ENCODE results near the gene MET. TPM values are rescaled to one million over a fixed set of nuclear protein-coding genes. Genes with fewer than 3 reads are reported as not detected.

Gene MET
- total and polyA plus RNA-seq, 10 of the 15 experiments (the other 5 are each of a cell fraction or from before 2014, with no cell fraction given) = 0.01 to 0.21 TPM; not detected in 8

DNA sequence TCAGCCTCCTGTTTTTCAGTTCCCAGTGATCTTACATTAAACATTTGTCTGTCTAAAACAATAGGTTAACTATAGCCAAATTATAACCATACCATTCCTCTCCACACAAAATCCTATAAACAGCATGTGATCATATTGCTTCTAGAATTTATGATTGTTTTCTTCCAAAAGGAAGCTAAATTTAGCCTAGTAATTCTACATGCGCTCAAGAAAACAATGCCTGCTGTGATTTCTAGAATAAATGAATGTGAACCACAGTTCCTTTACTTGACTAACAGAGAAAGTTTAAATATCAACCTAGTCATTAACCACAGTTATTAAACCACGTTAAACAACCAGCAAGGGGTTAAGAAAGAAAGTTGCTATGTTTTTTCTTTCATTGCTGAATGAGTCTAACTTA is 26.4 kb downstream of the MET start (continued):
- TF ChIP-seq, protein P1, sequence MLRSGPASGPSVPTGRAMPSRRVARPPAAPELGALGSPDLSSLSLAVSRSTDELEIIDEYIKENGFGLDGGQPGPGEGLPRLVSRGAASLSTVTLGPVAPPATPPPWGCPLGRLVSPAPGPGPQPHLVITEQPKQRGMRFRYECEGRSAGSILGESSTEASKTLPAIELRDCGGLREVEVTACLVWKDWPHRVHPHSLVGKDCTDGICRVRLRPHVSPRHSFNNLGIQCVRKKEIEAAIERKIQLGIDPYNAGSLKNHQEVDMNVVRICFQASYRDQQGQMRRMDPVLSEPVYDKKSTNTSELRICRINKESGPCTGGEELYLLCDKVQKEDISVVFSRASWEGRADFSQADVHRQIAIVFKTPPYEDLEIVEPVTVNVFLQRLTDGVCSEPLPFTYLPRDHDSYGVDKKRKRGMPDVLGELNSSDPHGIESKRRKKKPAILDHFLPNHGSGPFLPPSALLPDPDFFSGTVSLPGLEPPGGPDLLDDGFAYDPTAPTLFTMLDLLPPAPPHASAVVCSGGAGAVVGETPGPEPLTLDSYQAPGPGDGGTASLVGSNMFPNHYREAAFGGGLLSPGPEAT (IDR thresholded peaks at IDR 0.05; ENCODE audit: low read depth) = no peak
- TF ChIP-seq KLF5 (IDR thresholded peaks at IDR 0.05; ENCODE audit: partially characterized antibody) (no peak), PML (IDR thresholded peaks at IDR 0.05; ENCODE audit: low read length) (no peak), GATAD2B (conservative IDR thresholded peaks at IDR 0.05; ENCODE audit: low read depth) (no peak), ZBTB40 (IDR thresholded peaks at IDR 0.05; ENCODE audit: borderline replicate concordance) (no peak), ASH2L (IDR thresholded peaks at IDR 0.05; ENCODE audit: borderline replicate concordance, low read depth) (no peak), MXI1 (IDR thresholded peaks at IDR 0.05; ENCODE audit: low read depth, low read length) (no peak), SP1 (IDR thresholded peaks at IDR 0.05; ENCODE audit: low read depth, low read length) (no peak), RAD21 (IDR thresholded peaks at IDR 0.05; ENCODE audit: insufficient read depth, low read depth, low read length) (no peak), ZBTB33 (IDR thresholded peaks at IDR 0.05) (no peak)
- TF ChIP-seq, protein P2, sequence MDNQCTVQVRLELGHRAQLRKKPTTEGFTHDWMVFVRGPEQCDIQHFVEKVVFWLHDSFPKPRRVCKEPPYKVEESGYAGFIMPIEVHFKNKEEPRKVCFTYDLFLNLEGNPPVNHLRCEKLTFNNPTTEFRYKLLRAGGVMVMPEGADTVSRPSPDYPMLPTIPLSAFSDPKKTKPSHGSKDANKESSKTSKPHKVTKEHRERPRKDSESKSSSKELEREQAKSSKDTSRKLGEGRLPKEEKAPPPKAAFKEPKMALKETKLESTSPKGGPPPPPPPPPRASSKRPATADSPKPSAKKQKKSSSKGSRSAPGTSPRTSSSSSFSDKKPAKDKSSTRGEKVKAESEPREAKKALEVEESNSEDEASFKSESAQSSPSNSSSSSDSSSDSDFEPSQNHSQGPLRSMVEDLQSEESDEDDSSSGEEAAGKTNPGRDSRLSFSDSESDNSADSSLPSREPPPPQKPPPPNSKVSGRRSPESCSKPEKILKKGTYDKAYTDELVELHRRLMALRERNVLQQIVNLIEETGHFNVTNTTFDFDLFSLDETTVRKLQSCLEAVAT (IDR thresholded peaks at IDR 0.05) = no peak
